GM21717 (cell line): ENCODE measurements around the gene C5orf15.

ENCODE experiments used
- ATAC-seq: cut with Tn5 transposase; IDR thresholded peaks from one replicate; pipeline ENCODE4 v1.9.1; 2021; ENCODE audit warnings: mild to moderate bottlenecking, moderate library complexity; ENCODE audit not compliant: unreplicated experiment

The C5orf15 gene

DNA sequence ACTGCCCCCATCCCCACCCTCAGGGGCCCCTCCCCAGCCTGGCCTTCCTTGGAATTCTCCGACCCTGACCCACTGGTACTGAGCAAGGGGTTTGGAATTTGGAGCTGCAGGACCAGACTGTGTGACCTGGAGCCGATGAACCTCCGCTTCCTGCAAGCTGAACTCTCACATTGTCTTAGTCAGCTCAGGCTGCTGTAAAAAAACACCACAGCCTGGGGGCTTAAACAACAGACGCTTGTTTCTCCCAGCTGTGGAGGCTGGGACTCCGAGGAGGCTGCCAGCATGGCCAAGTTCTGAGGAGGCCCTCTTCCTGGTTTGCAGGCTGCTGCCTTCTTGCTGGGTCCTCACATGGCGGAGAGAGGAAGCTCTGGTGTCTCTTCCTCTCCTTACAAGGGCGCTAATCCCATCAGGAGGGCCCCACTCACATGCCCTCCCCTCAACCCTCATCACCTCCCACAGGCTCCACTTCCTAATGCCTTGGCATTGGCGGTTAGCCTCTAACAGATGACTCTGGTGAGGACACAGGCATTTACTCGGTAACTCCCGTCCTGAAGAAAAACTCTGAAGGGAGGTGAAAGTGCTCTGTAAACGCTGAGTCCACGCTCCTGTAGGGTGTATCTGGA lies 42.4 kb downstream of the C5orf15 start:
- no peak for ATAC-seq

DNA sequence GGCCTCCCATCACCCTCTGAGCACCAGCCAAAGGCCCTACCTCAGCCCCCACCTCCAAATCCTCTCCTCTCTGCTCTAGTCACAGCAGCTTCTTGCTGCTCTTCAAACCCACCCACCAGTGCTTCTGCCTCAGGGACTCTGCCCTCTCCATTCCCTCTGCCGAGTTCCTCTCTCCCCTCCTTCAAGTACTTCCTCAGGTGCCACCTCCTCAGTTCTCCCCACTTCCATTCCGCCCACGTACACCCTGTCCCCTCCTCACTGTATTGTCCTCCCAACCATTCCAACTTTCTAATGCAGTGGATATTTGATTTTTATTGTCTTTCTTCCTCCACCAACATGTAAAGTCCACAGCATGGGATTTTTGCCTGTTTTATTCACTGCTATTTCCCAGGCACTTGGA lies 43.2 kb downstream of the C5orf15 start:
- ATAC-seq = no peak

DNA sequence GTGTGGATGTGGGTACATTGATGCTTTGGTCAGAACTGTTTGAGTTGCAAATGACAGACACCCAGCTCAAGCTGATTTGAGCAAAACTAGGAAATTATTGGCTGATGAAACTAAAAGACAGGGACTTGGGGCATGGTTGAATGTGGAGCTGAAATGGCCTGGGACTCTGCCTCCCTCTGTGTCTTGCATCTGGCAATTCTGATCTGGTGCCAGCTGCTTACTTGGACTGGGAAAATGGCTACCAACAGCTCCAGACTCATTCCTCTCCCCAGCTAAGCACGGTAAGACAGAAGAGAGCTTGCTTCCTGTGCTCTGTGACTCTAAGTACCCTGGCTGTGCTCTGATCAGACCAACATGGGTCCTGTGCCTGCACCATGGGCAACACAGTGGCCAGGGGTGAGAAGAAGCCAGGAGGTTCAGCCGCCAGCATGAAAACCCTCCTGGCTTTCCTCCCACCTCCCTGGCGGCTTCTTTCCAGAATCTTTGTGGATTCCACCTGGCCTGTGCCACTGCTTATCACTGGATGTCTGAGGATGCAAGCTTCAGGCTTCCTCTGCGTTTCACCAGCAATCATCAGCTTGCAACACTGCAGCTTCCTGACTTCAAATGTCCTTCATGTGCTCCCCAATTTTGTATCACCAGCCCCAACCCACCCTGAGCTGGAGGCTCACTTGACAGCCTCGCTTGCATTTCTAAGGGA lies 44.1 kb downstream of the C5orf15 start:
- ATAC-seq = no peak

DNA sequence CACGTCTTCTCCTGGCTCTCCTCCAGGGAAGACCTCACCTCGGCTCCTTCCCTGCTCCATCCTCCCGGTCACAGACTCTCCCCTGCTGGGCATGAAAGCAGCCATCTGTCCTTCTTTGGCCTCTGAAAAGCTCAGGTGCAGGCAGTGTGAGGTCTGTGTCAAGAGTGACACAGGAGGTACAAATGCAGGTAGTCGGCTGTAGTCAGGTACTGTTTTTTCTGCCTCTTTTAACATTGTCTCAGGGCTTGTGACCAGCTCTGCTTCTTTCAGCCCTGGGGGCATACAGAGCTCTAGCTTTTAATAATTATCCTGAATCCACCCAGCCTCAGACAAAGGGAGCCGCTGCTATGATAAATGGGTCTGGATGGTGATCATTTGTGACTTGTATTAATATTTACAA lies 46.4 kb downstream of the C5orf15 start:
- ATAC-seq = no peak

DNA sequence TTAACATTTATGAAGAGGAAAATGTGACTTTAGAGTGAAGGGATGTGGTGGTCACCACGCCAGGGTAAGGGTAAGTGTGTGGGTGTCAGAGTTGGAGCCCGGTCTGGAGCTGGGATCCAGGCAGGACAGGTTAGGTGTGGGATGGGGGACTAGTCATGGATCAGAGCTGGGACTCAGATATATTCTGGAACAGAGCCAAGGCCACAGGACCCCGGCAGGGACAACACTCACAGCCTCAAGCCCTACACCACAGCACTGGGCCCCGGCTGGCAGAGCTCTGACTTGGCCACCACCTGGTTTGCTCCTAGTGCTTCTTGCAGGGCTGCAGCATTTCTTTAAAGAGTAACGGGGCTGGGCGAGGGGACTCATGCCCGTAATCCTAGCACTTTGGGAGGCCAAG lies 47.4 kb downstream of the C5orf15 start:
- no peak for ATAC-seq

DNA sequence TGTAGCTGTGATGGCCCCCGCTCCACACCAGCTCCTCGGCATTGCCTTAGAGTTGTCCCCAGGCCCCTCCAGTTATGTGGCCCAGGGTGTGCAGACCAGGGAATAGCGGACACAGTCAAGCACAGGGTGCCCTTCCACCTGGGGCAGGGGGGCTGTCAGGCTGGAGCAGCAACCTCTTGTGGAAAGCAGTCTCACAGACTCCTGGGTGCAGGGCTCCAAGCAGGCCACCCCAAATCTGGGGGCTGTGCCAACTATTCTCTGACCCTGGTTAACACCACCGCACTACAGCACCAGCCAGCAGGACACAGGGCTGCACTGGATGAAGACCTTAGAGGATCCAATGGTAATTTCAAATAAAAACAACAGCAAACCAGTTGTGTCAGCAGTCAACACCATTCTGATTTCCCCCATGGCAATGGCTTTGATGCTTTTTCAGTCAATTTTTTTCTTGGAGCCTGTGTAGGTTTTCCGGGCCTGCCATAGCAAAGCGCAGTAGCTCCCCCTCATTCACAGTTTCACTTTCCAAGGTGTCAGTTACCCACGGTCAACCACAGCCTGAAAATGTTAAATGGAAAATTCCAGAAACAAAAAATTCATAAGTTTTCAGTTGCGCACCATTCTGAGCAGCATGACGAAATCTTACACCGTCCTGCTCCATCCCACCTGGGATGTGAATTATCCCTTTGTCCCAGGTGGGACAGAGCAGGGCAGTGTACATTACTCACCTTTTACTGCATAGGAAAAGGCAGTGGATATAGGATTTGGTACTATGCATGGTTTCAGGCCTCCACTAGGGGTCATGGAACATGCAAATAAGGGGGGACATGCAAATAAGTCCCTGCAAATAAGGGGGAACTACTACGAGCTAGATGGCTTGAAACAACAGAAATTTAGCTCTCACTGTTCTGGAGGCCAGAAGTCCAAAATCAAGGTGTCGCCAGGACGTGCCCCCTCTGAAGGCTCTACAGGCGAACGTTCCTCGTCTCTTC lies 49.0 kb downstream of the C5orf15 start:
- no peak for ATAC-seq

DNA sequence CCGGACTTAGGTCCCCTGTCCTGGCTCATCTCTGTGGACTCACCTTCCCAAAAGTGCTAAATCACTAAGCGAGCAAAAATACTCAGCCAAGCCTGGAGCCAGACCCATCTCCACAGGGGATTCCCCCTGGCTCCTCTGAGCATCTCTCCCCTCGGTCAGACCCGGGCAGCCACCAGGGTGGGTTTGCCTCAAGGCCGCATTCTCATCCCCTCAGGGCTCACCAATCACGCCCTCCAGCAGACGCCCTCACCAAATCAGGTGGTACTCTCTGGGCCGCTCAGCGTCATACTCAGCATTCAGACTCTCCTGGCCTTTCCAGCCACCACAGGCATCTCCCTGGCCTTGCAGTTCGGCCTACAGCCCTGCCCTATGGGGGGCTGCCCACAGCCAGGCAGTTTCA lies 49.7 kb downstream of the C5orf15 start:
- ATAC-seq = no peak

DNA sequence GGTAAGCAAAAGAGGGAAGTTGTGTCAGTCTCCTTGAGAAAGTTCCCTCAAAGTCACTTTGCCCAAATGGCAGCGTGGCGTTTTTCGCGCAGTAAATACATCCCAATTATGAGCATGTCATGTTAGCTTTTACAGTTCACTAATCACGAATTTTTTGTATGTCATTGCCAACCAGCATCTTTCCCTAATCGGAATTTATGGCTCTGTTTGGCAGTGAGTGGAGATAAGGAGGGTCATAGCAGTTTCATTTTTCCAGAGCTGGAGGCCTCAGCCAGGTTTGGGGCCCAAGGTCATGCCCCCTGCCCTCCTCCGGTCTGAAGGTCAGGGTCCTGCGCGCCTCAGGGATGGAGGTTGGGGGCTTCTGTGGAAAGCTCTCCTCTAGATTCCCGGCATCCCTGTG lies 50.1 kb downstream of the C5orf15 start:
- ATAC-seq = no peak

DNA sequence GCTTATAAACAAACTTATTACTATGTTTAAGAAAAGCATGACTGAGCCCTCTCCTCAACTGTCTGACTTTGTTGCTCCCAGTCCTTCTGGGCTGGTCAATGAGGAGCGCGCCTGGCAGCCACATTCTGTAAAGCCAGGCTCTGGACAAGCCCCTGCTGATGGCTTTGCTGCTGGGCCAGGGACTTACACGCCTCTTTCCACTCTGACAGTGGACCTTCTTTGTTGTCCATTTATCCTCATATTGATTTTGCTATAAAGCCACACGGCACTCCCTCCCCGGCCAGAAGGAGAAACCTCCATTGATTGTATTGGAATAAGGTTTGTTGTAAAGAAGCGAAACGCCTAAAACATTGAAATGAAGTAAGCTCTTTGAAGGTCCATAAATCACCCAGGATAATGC lies 50.6 kb downstream of the C5orf15 start:
- no peak for ATAC-seq

DNA sequence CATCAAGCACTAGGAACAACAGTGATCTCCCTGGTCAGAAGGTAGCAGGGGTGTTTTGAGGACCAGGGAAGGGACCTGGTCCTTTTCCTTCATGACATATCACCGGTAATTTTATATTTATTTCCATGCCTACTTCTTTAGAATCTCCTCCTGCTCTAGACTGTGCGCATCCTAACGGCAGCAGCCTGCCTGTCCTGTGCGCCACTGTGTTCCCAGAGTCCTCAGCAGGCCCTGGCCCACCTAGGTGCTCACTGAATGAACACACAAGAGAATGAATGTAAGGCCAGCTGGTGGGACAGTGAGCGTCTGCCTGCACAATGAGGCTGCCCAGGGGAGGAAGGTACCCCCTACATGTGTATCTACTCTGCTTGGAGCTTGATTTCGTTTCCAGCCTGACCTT lies 51.5 kb downstream of the C5orf15 start:
- no peak for ATAC-seq

DNA sequence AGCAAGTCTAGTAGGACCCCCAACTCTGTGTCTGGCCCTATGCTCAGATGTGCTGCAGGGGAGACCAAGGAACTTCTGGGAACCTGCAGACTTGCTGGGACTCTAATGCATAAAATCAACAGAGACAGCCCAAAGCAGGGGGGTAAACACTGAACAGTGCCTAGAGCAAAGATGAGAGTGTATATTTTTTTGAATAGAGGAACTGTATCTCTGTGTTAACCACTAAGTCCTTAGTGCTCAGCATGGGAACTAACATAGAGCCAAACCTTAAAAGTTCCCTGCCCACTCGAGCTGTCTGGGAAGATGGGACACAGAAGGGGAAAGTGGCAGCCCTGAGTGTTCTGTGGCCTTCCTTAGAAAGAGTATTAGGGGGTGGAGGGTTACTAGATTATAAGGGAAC lies 51.9 kb downstream of the C5orf15 start:
- ATAC-seq = no peak

DNA sequence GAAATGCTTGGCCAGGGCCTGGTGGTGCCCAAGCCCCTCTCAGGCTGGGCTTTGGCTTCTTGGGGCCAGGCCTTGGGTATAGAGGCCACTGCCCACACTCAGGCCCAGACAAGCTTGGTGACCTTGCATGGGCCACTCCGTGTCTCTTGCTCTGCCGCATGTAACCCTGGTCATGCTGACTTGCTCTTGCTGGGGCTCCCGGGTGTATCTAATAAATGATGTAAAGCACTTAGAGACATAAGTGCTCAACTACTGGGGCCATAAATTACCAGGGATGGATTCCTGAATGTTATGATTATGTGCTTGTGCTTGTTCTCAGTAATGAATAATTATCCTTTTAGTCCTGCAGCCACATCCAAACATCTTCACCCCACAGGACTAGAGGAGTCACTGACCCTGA lies 54.0 kb downstream of the C5orf15 start:
- no peak for ATAC-seq

DNA sequence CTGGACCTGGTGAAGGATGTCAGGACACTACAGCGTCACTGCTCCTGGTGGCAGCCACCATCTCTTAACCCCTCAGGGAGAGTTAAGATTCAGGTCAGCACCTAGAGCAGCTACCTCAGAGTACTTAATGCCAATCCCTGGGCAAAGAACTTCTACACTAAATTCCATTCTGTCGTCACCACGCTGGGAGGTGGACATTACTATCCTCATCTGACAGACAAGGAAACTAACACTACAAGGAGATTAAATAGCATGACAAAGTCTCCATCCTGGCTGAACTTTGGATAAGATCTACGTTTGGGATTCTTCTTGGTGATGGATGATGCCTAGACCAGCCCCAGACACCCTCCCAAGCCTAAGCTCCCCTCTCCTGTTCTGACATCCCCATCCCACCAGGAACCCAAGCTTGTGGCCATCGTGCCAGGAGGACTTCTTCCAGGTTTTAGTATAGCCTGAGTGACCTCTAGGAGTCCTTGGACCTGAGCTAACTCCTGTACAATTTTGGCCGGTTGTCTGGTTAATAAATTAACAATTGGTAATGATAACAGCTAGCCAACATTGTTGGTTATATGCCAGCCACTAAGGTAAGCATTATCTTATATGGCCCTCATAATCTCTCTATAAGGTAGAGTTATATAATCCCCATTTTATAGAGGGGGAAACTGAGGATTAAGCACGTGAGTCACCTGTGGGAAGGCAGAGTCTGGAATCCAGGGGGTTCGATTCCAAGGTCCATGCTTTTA lies 54.8 kb downstream of the C5orf15 start:
- ATAC-seq = no peak

DNA sequence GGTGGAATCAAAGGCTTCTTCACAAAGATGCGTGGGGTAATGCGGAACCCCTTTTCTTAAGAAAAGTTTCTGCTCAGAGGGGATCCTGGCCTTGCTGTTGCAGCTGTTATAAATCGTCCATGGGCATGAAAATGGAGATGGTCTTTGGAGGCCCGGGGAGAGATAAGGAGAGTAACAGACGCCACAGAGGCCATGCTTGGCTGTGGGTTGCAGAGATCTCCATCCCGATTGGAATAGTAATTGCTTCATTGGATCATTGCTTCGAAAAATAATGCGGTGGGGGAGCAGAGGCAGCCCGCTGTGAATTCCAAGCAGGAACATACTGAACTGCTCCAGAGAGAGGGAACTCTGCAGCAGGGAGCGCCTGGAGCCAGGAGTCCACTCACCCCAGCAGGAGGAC lies 55.5 kb downstream of the C5orf15 start:
- ATAC-seq = no peak

DNA sequence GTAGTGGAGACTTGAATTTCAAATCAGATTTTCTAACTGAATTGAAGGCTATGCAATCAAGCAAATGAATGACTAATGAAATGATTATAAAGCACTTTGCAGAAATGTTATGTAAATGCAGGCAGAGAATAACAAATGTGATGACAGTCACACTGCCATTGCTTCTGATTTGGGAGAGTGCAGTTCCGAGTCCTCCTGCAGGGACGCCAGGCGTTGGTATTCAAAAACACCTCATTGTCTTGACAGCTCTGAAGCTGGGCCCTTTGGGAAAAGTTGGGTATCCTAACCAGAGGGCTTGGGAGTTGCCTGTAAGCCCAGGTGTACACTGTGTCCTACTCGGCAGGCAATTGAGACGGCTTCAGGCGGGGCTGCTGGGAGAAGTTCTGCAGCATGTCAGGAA lies 57.9 kb downstream of the C5orf15 start:
- no peak for ATAC-seq

DNA sequence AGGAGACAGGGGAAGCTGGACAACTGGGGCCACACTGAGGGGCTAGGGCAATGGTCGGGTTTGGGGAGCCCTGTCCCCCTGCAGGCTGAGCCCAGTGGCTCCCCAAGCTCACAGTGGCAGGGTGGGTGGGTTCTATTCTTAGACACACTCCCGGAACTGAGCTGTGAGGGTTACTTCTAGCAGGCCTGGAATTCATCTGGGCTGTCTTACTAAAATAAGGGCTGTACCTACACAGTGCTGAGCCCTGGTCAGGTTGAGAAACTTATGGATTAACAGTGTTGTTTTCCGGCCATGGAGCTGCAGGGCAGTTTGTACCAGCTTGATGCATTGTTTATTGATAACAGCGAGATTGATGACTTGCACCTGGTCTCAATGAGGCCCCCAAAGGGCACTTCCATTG lies 58.8 kb downstream of the C5orf15 start:
- no peak for ATAC-seq

DNA sequence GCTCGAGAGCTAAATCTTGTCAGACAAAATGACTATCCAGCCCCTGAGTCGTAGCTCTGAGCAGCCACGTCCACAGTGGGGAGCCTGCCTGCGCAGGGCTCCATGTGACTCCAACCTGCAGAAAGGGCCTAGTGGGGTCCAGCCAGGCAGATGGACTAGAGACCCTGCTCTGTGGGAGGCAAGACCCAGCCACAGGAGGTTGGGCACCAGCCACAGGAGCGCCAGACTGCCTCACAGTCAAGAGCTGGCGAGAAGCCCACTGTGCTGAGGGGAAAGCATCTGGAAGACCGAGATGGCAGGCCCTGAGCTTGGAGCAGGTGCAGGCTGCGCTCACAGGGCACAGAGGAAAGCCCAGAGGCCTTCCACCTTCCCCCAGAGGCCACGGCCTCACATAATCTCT lies 61.4 kb downstream of the C5orf15 start:
- ATAC-seq = no peak

DNA sequence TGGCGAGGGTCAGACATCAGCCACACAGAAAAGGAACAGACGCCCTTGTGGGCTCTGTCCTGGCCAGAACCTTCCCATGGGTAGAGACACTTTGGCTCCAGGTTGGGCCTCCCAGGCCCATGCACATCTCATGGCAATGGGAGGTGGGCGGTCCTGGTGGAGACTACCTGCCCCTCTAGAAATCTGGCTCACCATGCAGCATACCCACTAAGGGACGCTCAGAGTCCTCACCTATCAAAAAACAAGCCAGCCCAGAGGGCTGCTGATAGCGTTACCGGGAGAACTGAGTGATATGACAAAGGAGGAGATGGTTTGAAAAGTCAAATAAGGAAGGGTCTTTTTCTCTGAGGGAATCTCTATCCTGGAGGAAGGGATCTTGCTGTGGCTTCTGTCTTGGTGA lies 62.1 kb downstream of the C5orf15 start:
- no peak for ATAC-seq
